K562 (cell line): ENCODE results near the gene CRKL. TPM values are rescaled to one million over a fixed set of nuclear protein-coding genes. Genes with fewer than 3 reads are reported as not detected.
A peak's percentile ranks its signal among the peaks of the same experiment; 100 is the strongest.

ENCODE experiments used
- ARHGAP35 ChIP-seq: fragments of 450-650 bp; IDR thresholded peaks from 2 replicates; pipeline ENCODE4 v1.6.1; 2018; ENCODE audit not compliant: partially characterized antibody
- BRCA1 ChIP-seq, 2 experiments: fragments of 450-650 bp in 1 of 2; sonication (generic) in 1 of 2; formaldehyde crosslinking in 1 of 2; IDR thresholded peaks; 2 replicates each; pipeline versions ENCODE4 v1.5.0 to v1.6.1; 2017 to 2020; ENCODE audit warnings: mild to moderate bottlenecking in 1 of 2, missing genetic modification reagents in 1 of 2
- EP400 ChIP-seq: fragments of 450-650 bp; IDR thresholded peaks from 2 replicates; pipeline ENCODE4 v1.6.1; 2017; ENCODE audit warnings: antibody characterized with exemption, mild to moderate bottlenecking, moderate library complexity
- EZH2 ChIP-seq: IDR thresholded peaks from 2 replicates; pipeline ENCODE4 v1.6.1; 2012; ENCODE audit warnings: low read depth, mild to moderate bottlenecking, inconsistent platforms, low read length, borderline replicate concordance
- GABPB2 ChIP-seq: fragments of 250-450 bp; sonication (Bioruptor Pico); conservative IDR thresholded peaks from 2 replicates; pipeline ENCODE4 v1.5.1; 2021; ENCODE audit warnings: mild to moderate bottlenecking
- HMG20A ChIP-seq: fragments of 450-650 bp; formaldehyde crosslinking; conservative IDR thresholded peaks from 2 replicates; pipeline ENCODE4 v1.4.0; 2020; ENCODE audit warnings: mild to moderate bottlenecking, mixed read lengths
- MTA3 ChIP-seq: fragments of 450-650 bp; formaldehyde crosslinking; IDR thresholded peaks from 2 replicates; pipeline ENCODE4 v1.6.1; 2017; ENCODE audit warnings: mild to moderate bottlenecking, borderline replicate concordance
- ZBTB26 ChIP-seq: fragments of 450-650 bp; formaldehyde crosslinking; IDR thresholded peaks from 2 replicates; pipeline ENCODE4 v1.4.0; 2022; ENCODE audit warnings: missing genetic modification characterization
- ZKSCAN1 ChIP-seq: fragments of 150-350 bp; IDR thresholded peaks from 2 replicates; pipeline ENCODE4 v1.6.1; 2016; ENCODE audit warnings: low read depth, low read length
- ZNF512 ChIP-seq: IDR thresholded peaks from 2 replicates; pipeline ENCODE4 v1.6.1; 2016; ENCODE audit warnings: missing genetic modification characterization, missing compliant biosample characterization
- polyA plus RNA-seq, 8 experiments: library from polyadenylated mRNA; depleted of rRNA in 4 of 8; stranded (reverse) in 5 of 8; unstranded in 3 of 8; fragments of >200 nt; fragmentation: Nextera tagmentation in 2 of 8; fragmentation: Illumina TruSeq in 1 of 8; extraction: Ambion mirVana in 2 of 8; extraction: Trizol in 1 of 8; gene quantifications; 2 replicates each; pipeline versions ENCODE4 v1.2.1 to v1.2.3, GENCODE V29; 2011 to 2014; ENCODE audit warnings: inconsistent platforms in 1 of 8, missing spikeins in 1 of 8
- total RNA-seq, 7 experiments: library from RNA; depleted of rRNA in 6 of 7; stranded (reverse); fragments of >200 nt in 6 of 7; fragmentation: Illumina TruSeq in 2 of 7; extraction: Trizol in 2 of 7; gene quantifications; 2 replicates each; pipeline versions ENCODE4 v1.2.1 to v1.2.3, GENCODE V29; 2011 to 2021; ENCODE audit warnings: low replicate concordance in 1 of 7
- TF ChIP-seq, protein P1 (sequence below): fragments of 250-450 bp; sonication (Bioruptor Pico); IDR thresholded peaks from 2 replicates; pipeline ENCODE4 v1.4.0; 2020; ENCODE audit warnings: borderline replicate concordance
- TF ChIP-seq, protein P2 (sequence below): fragments of 450-650 bp; IDR thresholded peaks from 2 replicates; pipeline ENCODE4 v1.6.1; 2016; ENCODE audit warnings: mild to moderate bottlenecking, moderate library complexity

CRKL gene
- total and polyA plus RNA-seq, 9 of the 15 experiments (the other 6 are each of a cell fraction or from before 2014, with no cell fraction given) = 100 to 263 (median 124) TPM

DNA sequence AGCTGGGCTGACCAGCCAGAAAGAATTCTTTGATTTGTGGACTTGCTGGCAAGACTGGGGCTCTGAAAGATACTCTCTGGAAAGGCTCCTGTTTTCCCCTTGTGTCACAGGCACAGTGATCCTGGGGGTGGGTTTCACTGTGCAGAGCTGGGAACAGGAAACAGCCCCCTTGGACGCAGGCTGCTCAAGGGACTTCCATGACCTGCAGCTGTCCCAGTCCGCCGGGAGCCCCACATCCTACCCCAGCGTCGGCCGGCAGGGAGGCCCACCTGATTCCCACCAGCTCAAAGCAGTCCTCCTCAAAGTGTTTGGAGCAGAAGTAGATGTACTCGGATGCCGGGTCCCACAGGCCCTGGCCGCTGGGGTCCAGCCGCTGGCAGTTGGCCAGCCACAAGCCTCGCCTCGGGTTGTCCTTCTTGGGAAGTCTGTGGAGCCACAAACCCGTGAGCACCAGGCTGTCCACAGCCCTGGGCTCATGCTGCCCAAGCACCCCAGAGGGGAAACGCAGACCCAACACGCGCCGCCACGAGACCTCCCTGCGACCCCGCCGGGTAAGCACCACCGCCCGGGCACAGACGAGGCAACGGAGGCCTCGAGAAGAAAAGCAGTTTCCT is 83.9 kb downstream of the CRKL start (continued):
- TF ChIP-seq ZBTB26 (CRISPR knock-in tag) (peak; percentile 3; the same call in 1 of the 2 replicates), ARHGAP35 (no peak), ZNF512 (tag) (no peak), MTA3 (no peak), ZKSCAN1 (no peak), GABPB2 (CRISPR knock-in tag) (peak; percentile 79; the same call in 1 of the 2 replicates), EZH2 (no peak), EP400 (no peak), BRCA1 (IDR thresholded peaks at IDR 0.05) (no peak), BRCA1 (CRISPR knock-in tag; IDR thresholded peaks at IDR 0.05) (no peak), HMG20A (CRISPR knock-in tag) (no peak)
- TF ChIP-seq, protein P1, sequence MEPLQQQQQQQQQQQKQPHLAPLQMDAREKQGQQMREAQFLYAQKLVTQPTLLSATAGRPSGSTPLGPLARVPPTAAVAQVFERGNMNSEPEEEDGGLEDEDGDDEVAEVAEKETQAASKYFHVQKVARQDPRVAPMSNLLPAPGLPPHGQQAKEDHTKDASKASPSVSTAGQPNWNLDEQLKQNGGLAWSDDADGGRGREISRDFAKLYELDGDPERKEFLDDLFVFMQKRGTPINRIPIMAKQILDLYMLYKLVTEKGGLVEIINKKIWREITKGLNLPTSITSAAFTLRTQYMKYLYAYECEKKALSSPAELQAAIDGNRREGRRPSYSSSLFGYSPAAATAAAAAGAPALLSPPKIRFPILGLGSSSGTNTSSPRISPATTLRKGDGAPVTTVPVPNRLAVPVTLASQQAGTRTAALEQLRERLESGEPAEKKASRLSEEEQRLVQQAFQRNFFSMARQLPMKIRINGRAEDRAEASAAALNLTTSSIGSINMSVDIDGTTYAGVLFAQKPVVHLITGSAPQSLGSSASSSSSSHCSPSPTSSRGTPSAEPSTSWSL (CRISPR knock-in tag) = peak; percentile 75; the same call in 1 of the 2 replicates
- TF ChIP-seq, protein P2, sequence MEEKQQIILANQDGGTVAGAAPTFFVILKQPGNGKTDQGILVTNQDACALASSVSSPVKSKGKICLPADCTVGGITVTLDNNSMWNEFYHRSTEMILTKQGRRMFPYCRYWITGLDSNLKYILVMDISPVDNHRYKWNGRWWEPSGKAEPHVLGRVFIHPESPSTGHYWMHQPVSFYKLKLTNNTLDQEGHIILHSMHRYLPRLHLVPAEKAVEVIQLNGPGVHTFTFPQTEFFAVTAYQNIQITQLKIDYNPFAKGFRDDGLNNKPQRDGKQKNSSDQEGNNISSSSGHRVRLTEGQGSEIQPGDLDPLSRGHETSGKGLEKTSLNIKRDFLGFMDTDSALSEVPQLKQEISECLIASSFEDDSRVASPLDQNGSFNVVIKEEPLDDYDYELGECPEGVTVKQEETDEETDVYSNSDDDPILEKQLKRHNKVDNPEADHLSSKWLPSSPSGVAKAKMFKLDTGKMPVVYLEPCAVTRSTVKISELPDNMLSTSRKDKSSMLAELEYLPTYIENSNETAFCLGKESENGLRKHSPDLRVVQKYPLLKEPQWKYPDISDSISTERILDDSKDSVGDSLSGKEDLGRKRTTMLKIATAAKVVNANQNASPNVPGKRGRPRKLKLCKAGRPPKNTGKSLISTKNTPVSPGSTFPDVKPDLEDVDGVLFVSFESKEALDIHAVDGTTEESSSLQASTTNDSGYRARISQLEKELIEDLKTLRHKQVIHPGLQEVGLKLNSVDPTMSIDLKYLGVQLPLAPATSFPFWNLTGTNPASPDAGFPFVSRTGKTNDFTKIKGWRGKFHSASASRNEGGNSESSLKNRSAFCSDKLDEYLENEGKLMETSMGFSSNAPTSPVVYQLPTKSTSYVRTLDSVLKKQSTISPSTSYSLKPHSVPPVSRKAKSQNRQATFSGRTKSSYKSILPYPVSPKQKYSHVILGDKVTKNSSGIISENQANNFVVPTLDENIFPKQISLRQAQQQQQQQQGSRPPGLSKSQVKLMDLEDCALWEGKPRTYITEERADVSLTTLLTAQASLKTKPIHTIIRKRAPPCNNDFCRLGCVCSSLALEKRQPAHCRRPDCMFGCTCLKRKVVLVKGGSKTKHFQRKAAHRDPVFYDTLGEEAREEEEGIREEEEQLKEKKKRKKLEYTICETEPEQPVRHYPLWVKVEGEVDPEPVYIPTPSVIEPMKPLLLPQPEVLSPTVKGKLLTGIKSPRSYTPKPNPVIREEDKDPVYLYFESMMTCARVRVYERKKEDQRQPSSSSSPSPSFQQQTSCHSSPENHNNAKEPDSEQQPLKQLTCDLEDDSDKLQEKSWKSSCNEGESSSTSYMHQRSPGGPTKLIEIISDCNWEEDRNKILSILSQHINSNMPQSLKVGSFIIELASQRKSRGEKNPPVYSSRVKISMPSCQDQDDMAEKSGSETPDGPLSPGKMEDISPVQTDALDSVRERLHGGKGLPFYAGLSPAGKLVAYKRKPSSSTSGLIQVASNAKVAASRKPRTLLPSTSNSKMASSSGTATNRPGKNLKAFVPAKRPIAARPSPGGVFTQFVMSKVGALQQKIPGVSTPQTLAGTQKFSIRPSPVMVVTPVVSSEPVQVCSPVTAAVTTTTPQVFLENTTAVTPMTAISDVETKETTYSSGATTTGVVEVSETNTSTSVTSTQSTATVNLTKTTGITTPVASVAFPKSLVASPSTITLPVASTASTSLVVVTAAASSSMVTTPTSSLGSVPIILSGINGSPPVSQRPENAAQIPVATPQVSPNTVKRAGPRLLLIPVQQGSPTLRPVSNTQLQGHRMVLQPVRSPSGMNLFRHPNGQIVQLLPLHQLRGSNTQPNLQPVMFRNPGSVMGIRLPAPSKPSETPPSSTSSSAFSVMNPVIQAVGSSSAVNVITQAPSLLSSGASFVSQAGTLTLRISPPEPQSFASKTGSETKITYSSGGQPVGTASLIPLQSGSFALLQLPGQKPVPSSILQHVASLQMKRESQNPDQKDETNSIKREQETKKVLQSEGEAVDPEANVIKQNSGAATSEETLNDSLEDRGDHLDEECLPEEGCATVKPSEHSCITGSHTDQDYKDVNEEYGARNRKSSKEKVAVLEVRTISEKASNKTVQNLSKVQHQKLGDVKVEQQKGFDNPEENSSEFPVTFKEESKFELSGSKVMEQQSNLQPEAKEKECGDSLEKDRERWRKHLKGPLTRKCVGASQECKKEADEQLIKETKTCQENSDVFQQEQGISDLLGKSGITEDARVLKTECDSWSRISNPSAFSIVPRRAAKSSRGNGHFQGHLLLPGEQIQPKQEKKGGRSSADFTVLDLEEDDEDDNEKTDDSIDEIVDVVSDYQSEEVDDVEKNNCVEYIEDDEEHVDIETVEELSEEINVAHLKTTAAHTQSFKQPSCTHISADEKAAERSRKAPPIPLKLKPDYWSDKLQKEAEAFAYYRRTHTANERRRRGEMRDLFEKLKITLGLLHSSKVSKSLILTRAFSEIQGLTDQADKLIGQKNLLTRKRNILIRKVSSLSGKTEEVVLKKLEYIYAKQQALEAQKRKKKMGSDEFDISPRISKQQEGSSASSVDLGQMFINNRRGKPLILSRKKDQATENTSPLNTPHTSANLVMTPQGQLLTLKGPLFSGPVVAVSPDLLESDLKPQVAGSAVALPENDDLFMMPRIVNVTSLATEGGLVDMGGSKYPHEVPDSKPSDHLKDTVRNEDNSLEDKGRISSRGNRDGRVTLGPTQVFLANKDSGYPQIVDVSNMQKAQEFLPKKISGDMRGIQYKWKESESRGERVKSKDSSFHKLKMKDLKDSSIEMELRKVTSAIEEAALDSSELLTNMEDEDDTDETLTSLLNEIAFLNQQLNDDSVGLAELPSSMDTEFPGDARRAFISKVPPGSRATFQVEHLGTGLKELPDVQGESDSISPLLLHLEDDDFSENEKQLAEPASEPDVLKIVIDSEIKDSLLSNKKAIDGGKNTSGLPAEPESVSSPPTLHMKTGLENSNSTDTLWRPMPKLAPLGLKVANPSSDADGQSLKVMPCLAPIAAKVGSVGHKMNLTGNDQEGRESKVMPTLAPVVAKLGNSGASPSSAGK = no peak
